DOHH2 (cell line): ENCODE measurements around the gene GALNT2.

Experiments used
- CTCF ChIP-seq: fragments of 200-600 bp; sonication (generic); IDR thresholded peaks from one replicate; pipeline ENCODE4 v1.5.1; 2014; ENCODE audit warnings: antibody characterized with exemption, mild to moderate bottlenecking, low read depth, low read length; ENCODE audit not compliant: poor library complexity, severe bottlenecking
- EZH2phosphoT487 ChIP-seq: fragments of 200-600 bp; sonication (generic); IDR thresholded peaks from 2 replicates; pipeline ENCODE4 v1.6.1; 2017; ENCODE audit warnings: borderline replicate concordance, mild to moderate bottlenecking, antibody characterized with exemption, low read length, moderate library complexity, mixed read lengths

- no peak for TF ChIP-seq CTCF
- no peak for TF ChIP-seq EZH2phosphoT487
Observed at GRCh38 chr1:230129341-230129740, 62.3 kb downstream of the GALNT2 start.
